SK-N-SH treated with all-trans-retinoic acid at 6 μM for 48 hours (cell line): Measurements from ENCODE around the gene GATAD2A.

ENCODE experiments used
- ZFP3 ChIP-seq: fragments of 250-450 bp; sonication (Bioruptor Pico); IDR thresholded peaks from 2 replicates; pipeline ENCODE4 v1.5.0; 2020; ENCODE audit warnings: mild to moderate bottlenecking, moderate library complexity
- ZFP30 ChIP-seq: fragments of 450-650 bp; formaldehyde crosslinking; IDR thresholded peaks from 2 replicates; pipeline ENCODE4 v1.5.0; 2022; ENCODE audit warnings: mild to moderate bottlenecking, moderate library complexity
- TF ChIP-seq, protein P1 (sequence below): fragments of 250-450 bp; sonication (Bioruptor Pico); IDR thresholded peaks from 2 replicates; pipeline ENCODE4 v1.8.0; 2020; ENCODE audit warnings: mild to moderate bottlenecking, moderate library complexity, borderline replicate concordance
- TF ChIP-seq, protein P2 (sequence below): fragments of 250-450 bp; sonication (Bioruptor Pico); IDR thresholded peaks from 2 replicates; pipeline ENCODE4 v1.5.0; 2020; ENCODE audit warnings: mild to moderate bottlenecking, moderate library complexity
- TF ChIP-seq, protein P3 (sequence below): fragments of 250-450 bp; sonication (Bioruptor Pico); IDR thresholded peaks from 2 replicates; pipeline ENCODE4 v1.5.1; 2021; ENCODE audit warnings: mild to moderate bottlenecking, moderate library complexity

DNA sequence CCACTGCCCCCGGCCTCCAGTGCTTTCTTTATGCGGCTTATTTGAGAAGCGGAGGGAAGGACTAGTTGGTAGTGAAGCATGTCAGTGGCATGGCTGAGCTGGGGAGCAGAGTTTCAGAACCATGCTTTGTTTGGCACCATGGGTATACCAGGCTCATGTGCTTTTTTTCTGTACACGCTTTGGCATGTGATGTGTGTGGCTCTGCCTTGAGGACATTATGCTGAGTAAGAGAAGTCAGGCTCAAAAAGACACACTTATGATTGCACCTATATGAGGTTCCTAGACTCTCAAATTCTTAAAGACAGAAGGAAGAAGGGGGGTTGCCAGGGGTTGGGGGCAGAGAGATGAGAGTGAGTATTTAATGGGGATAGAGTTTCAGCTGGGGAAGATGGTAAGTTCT lies 21.3 kb downstream of the GATAD2A start:
- TF ChIP-seq, protein P1, sequence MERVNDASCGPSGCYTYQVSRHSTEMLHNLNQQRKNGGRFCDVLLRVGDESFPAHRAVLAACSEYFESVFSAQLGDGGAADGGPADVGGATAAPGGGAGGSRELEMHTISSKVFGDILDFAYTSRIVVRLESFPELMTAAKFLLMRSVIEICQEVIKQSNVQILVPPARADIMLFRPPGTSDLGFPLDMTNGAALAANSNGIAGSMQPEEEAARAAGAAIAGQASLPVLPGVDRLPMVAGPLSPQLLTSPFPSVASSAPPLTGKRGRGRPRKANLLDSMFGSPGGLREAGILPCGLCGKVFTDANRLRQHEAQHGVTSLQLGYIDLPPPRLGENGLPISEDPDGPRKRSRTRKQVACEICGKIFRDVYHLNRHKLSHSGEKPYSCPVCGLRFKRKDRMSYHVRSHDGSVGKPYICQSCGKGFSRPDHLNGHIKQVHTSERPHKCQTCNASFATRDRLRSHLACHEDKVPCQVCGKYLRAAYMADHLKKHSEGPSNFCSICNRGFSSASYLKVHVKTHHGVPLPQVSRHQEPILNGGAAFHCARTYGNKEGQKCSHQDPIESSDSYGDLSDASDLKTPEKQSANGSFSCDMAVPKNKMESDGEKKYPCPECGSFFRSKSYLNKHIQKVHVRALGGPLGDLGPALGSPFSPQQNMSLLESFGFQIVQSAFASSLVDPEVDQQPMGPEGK (CRISPR knock-in tag), result no peak
- no peak for TF ChIP-seq ZFP3 (CRISPR knock-in tag)
- TF ChIP-seq, protein P2, sequence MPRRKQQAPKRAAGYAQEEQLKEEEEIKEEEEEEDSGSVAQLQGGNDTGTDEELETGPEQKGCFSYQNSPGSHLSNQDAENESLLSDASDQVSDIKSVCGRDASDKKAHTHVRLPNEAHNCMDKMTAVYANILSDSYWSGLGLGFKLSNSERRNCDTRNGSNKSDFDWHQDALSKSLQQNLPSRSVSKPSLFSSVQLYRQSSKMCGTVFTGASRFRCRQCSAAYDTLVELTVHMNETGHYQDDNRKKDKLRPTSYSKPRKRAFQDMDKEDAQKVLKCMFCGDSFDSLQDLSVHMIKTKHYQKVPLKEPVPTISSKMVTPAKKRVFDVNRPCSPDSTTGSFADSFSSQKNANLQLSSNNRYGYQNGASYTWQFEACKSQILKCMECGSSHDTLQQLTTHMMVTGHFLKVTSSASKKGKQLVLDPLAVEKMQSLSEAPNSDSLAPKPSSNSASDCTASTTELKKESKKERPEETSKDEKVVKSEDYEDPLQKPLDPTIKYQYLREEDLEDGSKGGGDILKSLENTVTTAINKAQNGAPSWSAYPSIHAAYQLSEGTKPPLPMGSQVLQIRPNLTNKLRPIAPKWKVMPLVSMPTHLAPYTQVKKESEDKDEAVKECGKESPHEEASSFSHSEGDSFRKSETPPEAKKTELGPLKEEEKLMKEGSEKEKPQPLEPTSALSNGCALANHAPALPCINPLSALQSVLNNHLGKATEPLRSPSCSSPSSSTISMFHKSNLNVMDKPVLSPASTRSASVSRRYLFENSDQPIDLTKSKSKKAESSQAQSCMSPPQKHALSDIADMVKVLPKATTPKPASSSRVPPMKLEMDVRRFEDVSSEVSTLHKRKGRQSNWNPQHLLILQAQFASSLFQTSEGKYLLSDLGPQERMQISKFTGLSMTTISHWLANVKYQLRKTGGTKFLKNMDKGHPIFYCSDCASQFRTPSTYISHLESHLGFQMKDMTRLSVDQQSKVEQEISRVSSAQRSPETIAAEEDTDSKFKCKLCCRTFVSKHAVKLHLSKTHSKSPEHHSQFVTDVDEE, result no peak
- TF ChIP-seq, protein P3, sequence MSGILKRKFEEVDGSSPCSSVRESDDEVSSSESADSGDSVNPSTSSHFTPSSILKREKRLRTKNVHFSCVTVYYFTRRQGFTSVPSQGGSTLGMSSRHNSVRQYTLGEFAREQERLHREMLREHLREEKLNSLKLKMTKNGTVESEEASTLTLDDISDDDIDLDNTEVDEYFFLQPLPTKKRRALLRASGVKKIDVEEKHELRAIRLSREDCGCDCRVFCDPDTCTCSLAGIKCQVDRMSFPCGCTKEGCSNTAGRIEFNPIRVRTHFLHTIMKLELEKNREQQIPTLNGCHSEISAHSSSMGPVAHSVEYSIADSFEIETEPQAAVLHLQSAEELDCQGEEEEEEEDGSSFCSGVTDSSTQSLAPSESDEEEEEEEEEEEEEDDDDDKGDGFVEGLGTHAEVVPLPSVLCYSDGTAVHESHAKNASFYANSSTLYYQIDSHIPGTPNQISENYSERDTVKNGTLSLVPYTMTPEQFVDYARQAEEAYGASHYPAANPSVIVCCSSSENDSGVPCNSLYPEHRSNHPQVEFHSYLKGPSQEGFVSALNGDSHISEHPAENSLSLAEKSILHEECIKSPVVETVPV (CRISPR knock-in tag), result no peak
- no peak for TF ChIP-seq ZFP30 (CRISPR knock-in tag)
